Glutamatergic neuron (in vitro differentiated cells): ENCODE measurements around the gene ZNF668. TPM values are rescaled to one million over a fixed set of nuclear protein-coding genes. Genes with fewer than 3 reads are reported as not detected.
"Not testable (repeated sequence)": the region's sequence is repeated elsewhere in the genome, so short reads cannot be mapped to it uniquely, and the experiment has no call there.

Experiments used
- DNase-seq: peaks from one replicate; pipeline ENCODE4 v3.0.0; 2022
- H3K27ac Mint-ChIP-seq: one replicate; pipeline ENCODE4 v1.8.0; 2020; ENCODE audit warnings: mild to moderate bottlenecking, mixed read lengths, inconsistent platforms; ENCODE audit not compliant: unreplicated experiment
- H3K27me3 Mint-ChIP-seq: one replicate; pipeline ENCODE4 v1.8.0; 2020; ENCODE audit warnings: mild to moderate bottlenecking, moderate library complexity, mixed read lengths, inconsistent platforms; ENCODE audit not compliant: unreplicated experiment
- H3K36me3 Mint-ChIP-seq: one replicate; pipeline ENCODE4 v1.8.0; 2020; ENCODE audit warnings: mild to moderate bottlenecking, mixed read lengths, inconsistent platforms; ENCODE audit not compliant: unreplicated experiment
- H3K4me1 Mint-ChIP-seq: one replicate; pipeline ENCODE4 v1.8.0; 2020; ENCODE audit warnings: mild to moderate bottlenecking, low read depth, mixed read lengths, inconsistent platforms; ENCODE audit not compliant: unreplicated experiment
- H3K4me3 Mint-ChIP-seq: one replicate; pipeline ENCODE4 v1.8.0; 2020; ENCODE audit warnings: mild to moderate bottlenecking, mixed read lengths, inconsistent platforms; ENCODE audit not compliant: unreplicated experiment
- H3K9me3 Mint-ChIP-seq: one replicate; pipeline ENCODE4 v1.8.0; 2020; ENCODE audit warnings: mild to moderate bottlenecking, moderate library complexity, mixed read lengths, inconsistent platforms; ENCODE audit not compliant: unreplicated experiment
- CTCF ChIP-seq: fragments of 200-600 bp; sonication (generic); IDR thresholded peaks from one replicate; pipeline ENCODE4 v1.5.0; 2021; ENCODE audit not compliant: partially characterized antibody, unreplicated experiment
- total RNA-seq: library from RNA; stranded (reverse); fragmentation: NEBNext Ultra II Directional; extraction: Animal tissue kit (Norgen Biotek cat#: 25700); gene quantifications from one replicate; pipeline ENCODE4 v1.2.1, GENCODE V29; 2021; ENCODE audit not compliant: unreplicated experiment

ZNF668 gene
- total RNA-seq, 1 donor from 2014 or later: 15.5 TPM

GRCh38 chr16:31016018-31016417, 58.0 kb downstream of the ZNF668 start:
- H3K27ac Mint-ChIP-seq: peak overlapping the region; percentile 55
- no peaks in the 10 kb centered on the region for H3K36me3 Mint-ChIP-seq
- H3K9me3 Mint-ChIP-seq: peaks cover 4% of the 10 kb centered on the region
- no peak for DNase-seq
- no peaks in the 10 kb centered on the region for H3K4me1 Mint-ChIP-seq
- peaks cover 10% of the 10 kb centered on the region for H3K27me3 Mint-ChIP-seq
- no peak for TF ChIP-seq CTCF
- H3K4me3 Mint-ChIP-seq: no peak overlapping the region

GRCh38 chr16:31013292-31013691, 60.7 kb downstream of the ZNF668 start:
- H3K4me1 Mint-ChIP-seq, H3K36me3 Mint-ChIP-seq, H3K27me3 Mint-ChIP-seq, H3K9me3 Mint-ChIP-seq, H3K27ac Mint-ChIP-seq, DNase-seq, H3K4me3 Mint-ChIP-seq: not testable (repeated sequence)

GRCh38 chr16:31011815-31012214, 62.2 kb downstream of the ZNF668 start:
- H3K9me3 Mint-ChIP-seq, DNase-seq, H3K27ac Mint-ChIP-seq, H3K4me1 Mint-ChIP-seq, H3K27me3 Mint-ChIP-seq, H3K36me3 Mint-ChIP-seq: not testable (repeated sequence)
- H3K4me3 Mint-ChIP-seq: peak overlapping the region; percentile 84

Other genes starting within 250 kb of the ZNF668 start
- 24.0 TPM for gene BCL7C, start 180.2 kb downstream of the ZNF668 start, total RNA-seq
- gene CTF1, start 177.6 kb downstream of the ZNF668 start, total RNA-seq: 1.7 TPM
- 76.8 TPM for gene FBXL19, start 150.7 kb downstream of the ZNF668 start, total RNA-seq
- gene ORAI3, start 125.2 kb downstream of the ZNF668 start, total RNA-seq: 5.1 TPM
- gene SETD1A, start 116.5 kb downstream of the ZNF668 start, total RNA-seq: 24.3 TPM
- gene HSD3B7, start 89.0 kb downstream of the ZNF668 start, total RNA-seq: 2.0 TPM
- gene STX1B, start 63.6 kb downstream of the ZNF668 start, total RNA-seq: 51.6 TPM
- gene STX4, start 40.7 kb downstream of the ZNF668 start, total RNA-seq: 23.4 TPM
- gene ZNF646, start 182 bp upstream of the ZNF668 start, total RNA-seq: 33.1 TPM
- gene PRSS53, start 14.7 kb upstream of the ZNF668 start, total RNA-seq: 20.4 TPM
- gene VKORC1, start 20.6 kb upstream of the ZNF668 start, total RNA-seq: 152 TPM
- 62.4 TPM for gene BCKDK, start 34.1 kb upstream of the ZNF668 start, total RNA-seq
- gene KAT8, start 43.4 kb upstream of the ZNF668 start, total RNA-seq: 61.2 TPM
- not detected for gene PRSS8, start 61.5 kb upstream of the ZNF668 start, total RNA-seq
- 0.61 TPM for gene PRSS36, start 75.8 kb upstream of the ZNF668 start, total RNA-seq
- gene FUS, start 105.9 kb upstream of the ZNF668 start, total RNA-seq: 473 TPM
- gene PYCARD, start 128.5 kb upstream of the ZNF668 start, total RNA-seq: 0.71 TPM
- gene TRIM72, start 139.9 kb upstream of the ZNF668 start, total RNA-seq: 0.10 TPM
- gene PYDC1, start 142.9 kb upstream of the ZNF668 start, total RNA-seq: not detected
- gene ITGAM, start 185.7 kb upstream of the ZNF668 start, total RNA-seq: not detected